ENCODE data around the gene TSPAN12. TPM values are rescaled to one million over a fixed set of nuclear protein-coding genes. Genes with fewer than 3 reads are reported as not detected.

Gene TSPAN12, protein sequence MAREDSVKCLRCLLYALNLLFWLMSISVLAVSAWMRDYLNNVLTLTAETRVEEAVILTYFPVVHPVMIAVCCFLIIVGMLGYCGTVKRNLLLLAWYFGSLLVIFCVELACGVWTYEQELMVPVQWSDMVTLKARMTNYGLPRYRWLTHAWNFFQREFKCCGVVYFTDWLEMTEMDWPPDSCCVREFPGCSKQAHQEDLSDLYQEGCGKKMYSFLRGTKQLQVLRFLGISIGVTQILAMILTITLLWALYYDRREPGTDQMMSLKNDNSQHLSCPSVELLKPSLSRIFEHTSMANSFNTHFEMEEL
- 6.6 and 8.7 TPM in 2 replicates for total RNA-seq (2021)
- long read RNA-seq, transcript TSPAN12-201 (8 exons, 2,798 nt), result major isoform, 56 of 70 reads
- long read RNA-seq, partial matches to known transcripts, result 3 of 70 reads
- long read RNA-seq, other reads (novel, unspliced or antisense), result 11 of 70 reads

DNA sequence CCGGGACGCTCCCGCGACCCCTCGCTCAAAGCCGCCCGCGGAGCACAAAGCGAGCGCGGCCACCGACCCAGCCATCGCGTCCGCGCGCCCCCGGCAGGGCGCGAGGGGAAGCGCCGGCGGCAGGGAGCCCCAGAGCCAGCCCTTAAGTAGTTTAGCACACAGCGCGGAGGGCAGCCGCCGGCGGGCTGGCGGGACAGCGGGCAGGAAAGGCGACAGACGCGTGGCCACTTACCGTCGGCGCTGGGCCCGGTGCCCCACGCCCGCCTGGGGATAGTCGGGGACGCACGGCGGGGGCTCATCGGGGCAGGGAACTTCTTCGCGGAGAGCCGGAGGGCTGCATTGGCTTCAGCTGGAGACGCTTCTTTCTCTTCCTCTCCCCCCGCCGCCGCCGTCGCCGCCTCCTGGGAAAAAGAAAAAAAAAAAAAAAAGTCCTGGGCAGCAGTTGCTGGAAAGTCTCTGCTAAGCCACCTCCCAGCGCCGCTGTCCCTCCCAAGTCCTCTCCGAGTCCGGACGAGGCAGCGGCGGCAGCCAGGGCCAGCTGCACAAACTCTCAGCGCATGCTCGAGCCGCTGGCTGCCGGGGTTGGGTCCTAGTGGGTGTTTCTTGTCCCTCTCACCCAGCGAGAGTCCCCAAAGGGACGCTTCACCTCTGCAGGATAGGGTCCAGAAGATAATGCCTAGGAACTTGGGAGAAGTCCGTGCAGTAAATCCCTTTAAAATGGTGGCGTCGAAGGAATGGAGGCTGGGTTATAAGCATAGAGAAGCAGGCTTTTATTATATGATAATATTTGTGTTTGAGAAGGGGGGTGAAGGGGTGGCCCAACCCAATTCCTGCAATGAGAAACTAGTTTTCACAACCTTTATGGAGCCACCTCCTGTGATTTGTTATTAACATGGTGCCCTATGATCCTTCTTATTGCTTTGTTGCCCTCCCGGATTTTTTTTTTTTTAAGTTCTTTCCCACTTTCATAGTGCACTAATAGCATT lies at the start of gene TSPAN12:
Gene TSPAN12, minus strand, starts transcription at position 557 of the 986 bp plus-strand sequence. CDS start 1,381 bp downstream, outside the sequence.
- Histone ChIP-seq H3K27me3 (ENCODE audit: insufficient read depth, low read length) (no peaks in the 10 kb centered on the region), H3K4me2 (ENCODE audit: insufficient read depth, insufficient read length, low read length) (peak within 1 kb of the TSS; percentile 84), H3K4ac (ENCODE audit: low read depth, low read length) (no peak within 1 kb of the TSS), H3K9ac (ENCODE audit: extremely low read depth, insufficient read length, low read length) (peak within 1 kb of the TSS; percentile 51), H2AK5ac (ENCODE audit: insufficient read length, low read length) (no peak within 1 kb of the TSS), H3T11ph (ENCODE audit: low read length) (no peak within 1 kb of the TSS), H3K56ac (ENCODE audit: insufficient read length, low read depth, low read length) (no peak within 1 kb of the TSS), H4K91ac (ENCODE audit: insufficient read length, low read depth, low read length) (no peak within 1 kb of the TSS), H2BK120ac (ENCODE audit: low read depth, low read length, poor library complexity, severe bottlenecking) (no peak within 1 kb of the TSS), H2BK20ac (ENCODE audit: low read depth, low read length, poor library complexity, severe bottlenecking) (no peak within 1 kb of the TSS), H4K20me1 (ENCODE audit: control insufficient read depth, insufficient read depth, insufficient read length) (no peaks in the 10 kb centered on the region), H3K18ac (ENCODE audit: insufficient read length, low read depth, low read length) (peak within 1 kb of the TSS; percentile 84), H2BK5ac (ENCODE audit: insufficient read length, low read length) (no peak within 1 kb of the TSS), H3K27ac (ENCODE audit: insufficient read length, low read depth, low read length) (no peak within 1 kb of the TSS), H3K9me3 (ENCODE audit: control insufficient read depth, low read depth, low read length) (no peaks in the 10 kb centered on the region), H2AFZ (ENCODE audit: low read length) (peak within 1 kb of the TSS; percentile 93), H3K14ac (ENCODE audit: insufficient read depth, low read length) (peak within 1 kb of the TSS; percentile 85), H2BK12ac (ENCODE audit: insufficient read length, low read depth, low read length) (no peak within 1 kb of the TSS), H3K79me1 (ENCODE audit: insufficient read depth, low read depth, low read length, poor library complexity, severe bottlenecking) (no peaks in the 10 kb centered on the region), H4K5ac (ENCODE audit: insufficient read length, low read depth, low read length) (no peak within 1 kb of the TSS), H3K23me2 (ENCODE audit: insufficient read length, low read depth, low read length, poor library complexity, severe bottlenecking) (peaks cover 13% of the 10 kb centered on the region), H4K8ac (replicated peaks; ENCODE audit: insufficient read length, low read depth, low read length) (no peak within 1 kb of the TSS), H3K4me1 (ENCODE audit: insufficient read depth, low read length) (no peaks in the 10 kb centered on the region), H2BK15ac (ENCODE audit: low read depth, low read length) (no peak within 1 kb of the TSS), H3K23ac (ENCODE audit: insufficient read length, low read depth, low read length) (no peak within 1 kb of the TSS), H3K79me2 (ENCODE audit: insufficient read depth, low read length) (no peaks in the 10 kb centered on the region)
- H3K9me3 Mint-ChIP-seq, result no peaks in the 10 kb centered on the region
- H3K4me1 Mint-ChIP-seq, result peaks cover 20 to 24% of the 10 kb centered on the region in 2 experiments
- no CpG with 5 or more reads among the region's 71 CpGs for WGBS (ENCODE audit: extremely low coverage, insufficient read length, low lambda C conversion rate)
- H3K27me3 Mint-ChIP-seq (ENCODE audit: low read depth), result peaks cover 7% of the 10 kb centered on the region
- H3K36me3 Mint-ChIP-seq (ENCODE audit: insufficient read depth in 1 of 3, low read depth in 3 of 3), result no peaks in the 10 kb centered on the region; a peak in 3 of 7 replicates
- H3K4me3 Mint-ChIP-seq, result peak within 1 kb of the TSS; percentile 81 to 97
- DNase-seq, result peak; percentile 87
- H3K27ac Mint-ChIP-seq, result peak within 1 kb of the TSS; percentile 80 to 98 (median 87); a peak in 6 of 7 replicates
- peak; percentile 66 for TF ChIP-seq CTCF (conservative IDR thresholded peaks at IDR 0.05)
